Stimulated activated naive CD8-positive, alpha-beta T cell treated with anti-CD3 and anti-CD28 coated beads, Interleukin-15, amount 100 ng/mL, for 72 hours (primary cell): Measurements from ENCODE around the gene TMEM132C.

ENCODE experiments used
- ATAC-seq: fragments of 150-1000 bp; cut with Tn5 transposase; 2 replicates; pipeline ENCODE4 v1.10.0; 2021; ENCODE audit warnings: mild to moderate bottlenecking, moderate library complexity
- DNase-seq, 2 donors: peaks; one replicate each; pipeline ENCODE4 v3.0.0; 2021 to 2022
- H3K27ac Mint-ChIP-seq, 2 donors: one replicate each; pipeline ENCODE4 v1.8.0; 2022; ENCODE audit warnings: mild to moderate bottlenecking in 2 of 2, mixed read lengths in 2 of 2, moderate library complexity in 2 of 2
- H3K27me3 Mint-ChIP-seq: one replicate; pipeline ENCODE4 v1.8.0; 2022; ENCODE audit warnings: mixed read lengths
- H3K4me1 Mint-ChIP-seq: one replicate; pipeline ENCODE4 v1.8.0; 2022; ENCODE audit warnings: mild to moderate bottlenecking, mixed read lengths
- H3K4me3 Mint-ChIP-seq, 2 donors: one replicate each; pipeline ENCODE4 v1.8.0; 2022; ENCODE audit warnings: mild to moderate bottlenecking in 2 of 2, mixed read lengths in 2 of 2, moderate library complexity in 1 of 2
- H3K9me3 Mint-ChIP-seq, 2 donors: one replicate each; pipeline ENCODE4 v1.8.0; 2022; ENCODE audit warnings: mixed read lengths in 2 of 2

The TMEM132C gene

DNA sequence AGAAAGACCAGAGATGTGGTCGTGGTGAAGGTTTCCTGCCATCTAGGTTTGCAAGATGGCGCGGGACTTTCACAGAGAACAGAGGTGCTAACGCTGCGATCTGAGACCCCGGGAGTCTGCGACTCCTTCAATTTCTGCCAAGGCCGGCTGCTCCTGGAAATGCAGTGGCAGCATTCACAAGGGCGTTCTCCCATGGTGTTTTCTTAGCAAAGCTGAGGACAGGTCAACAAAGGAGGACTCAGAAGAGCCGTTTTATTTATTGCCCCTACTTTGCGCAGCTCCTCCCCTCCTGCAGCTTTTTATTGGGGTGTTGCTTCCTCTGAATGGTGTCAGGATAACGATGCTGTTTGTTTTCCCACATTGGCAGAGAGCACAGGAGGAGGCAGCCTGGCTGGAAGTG is 86.3 kb downstream of the TMEM132C start:
- no peaks in the 10 kb centered on the region for H3K4me1 Mint-ChIP-seq
- peaks cover 50% of the 10 kb centered on the region for H3K27me3 Mint-ChIP-seq
- H3K27ac Mint-ChIP-seq = no peak overlapping the region
- H3K9me3 Mint-ChIP-seq = peaks cover 25 to 51% of the 10 kb centered on the region in 2 donors
- no peak overlapping the region for H3K4me3 Mint-ChIP-seq
- ATAC-seq (no peak), DNase-seq (no peak)

DNA sequence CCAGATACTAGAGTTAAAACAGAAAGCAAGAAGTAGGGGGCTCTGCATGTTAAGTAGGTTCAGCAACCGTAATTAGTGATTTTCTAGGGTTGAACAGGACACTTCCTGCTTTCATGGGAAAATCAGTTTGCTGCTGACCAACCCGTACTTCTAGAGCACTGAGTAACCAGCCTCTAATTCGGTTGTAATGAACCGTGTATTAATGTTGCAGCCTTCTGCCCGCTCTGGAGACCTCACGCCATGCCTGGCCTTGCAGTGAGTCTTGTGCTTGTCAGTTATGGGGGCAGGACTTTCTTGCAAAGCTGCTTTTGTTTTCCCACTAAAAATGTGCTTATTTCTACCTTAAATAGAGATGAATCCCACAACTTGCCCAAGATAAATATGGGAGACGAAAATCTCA is 89.6 kb downstream of the TMEM132C start:
- Mint-ChIP-seq H3K27me3 (peaks cover 59% of the 10 kb centered on the region), H3K4me3 (no peak overlapping the region), H3K27ac (no peak overlapping the region), H3K9me3 (peaks cover 9 to 41% of the 10 kb centered on the region in 2 donors), H3K4me1 (no peaks in the 10 kb centered on the region)
- DNase-seq (no peak), ATAC-seq (no peak)

DNA sequence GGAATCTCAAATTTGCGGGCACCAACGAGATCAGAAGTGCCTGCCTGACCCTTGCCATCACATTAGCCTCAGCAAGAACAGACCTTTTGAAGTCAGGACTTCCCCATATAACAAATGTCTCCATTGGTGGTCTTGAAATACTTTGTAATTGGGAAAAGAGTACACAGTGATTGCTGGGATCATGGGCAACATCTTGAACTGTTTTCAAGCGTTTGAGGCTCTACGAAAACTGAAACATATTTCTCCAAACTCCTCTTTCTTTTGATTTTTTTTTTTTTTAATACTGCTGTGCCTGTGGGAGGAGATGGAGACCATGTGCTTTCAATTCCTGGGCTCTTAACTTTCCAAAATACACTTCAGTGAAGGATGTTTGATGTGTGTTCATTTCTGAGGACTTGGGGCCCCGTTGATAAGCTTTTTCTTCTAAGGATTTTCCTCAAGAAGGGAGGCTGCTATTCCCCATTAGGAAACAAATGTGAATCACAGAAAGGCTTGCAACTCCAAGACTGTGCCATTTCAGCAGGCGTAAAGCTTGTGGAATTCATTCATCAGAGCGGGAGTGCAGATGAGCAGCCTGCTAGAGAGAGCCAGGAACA is 94.5 kb downstream of the TMEM132C start:
- no peak for DNase-seq
- Mint-ChIP-seq H3K4me1 (peaks cover 6% of the 10 kb centered on the region), H3K27me3 (peaks cover 58% of the 10 kb centered on the region), H3K4me3 (no peak overlapping the region), H3K9me3 (peaks cover 0 to 11% of the 10 kb centered on the region in 2 donors), H3K27ac (no peak overlapping the region)
- ATAC-seq = no peak

DNA sequence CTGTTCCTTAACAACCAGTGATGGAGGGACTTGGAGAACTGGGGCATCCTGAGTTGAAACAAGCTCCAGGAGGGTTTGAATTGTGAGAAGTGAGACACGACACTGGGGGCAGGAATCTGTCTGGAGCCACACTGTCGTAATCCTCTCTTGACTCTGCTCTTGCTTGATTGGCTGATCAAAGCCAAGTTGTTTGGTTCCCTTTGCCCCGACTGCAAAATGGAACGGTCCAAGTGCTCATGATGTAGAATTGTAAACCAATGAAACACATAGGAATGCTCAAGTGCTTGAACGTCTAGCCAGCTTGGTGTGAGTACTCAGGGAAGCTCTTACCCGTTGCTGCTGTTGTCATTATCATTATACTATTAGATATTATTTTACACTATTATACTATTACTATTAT is 98.1 kb downstream of the TMEM132C start:
- Mint-ChIP-seq H3K9me3 (peaks cover 0 to 2% of the 10 kb centered on the region in 2 donors), H3K4me3 (no peak overlapping the region), H3K4me1 (peaks cover 6% of the 10 kb centered on the region), H3K27ac (no peak overlapping the region), H3K27me3 (peaks cover 44% of the 10 kb centered on the region)
- ATAC-seq (no peak), DNase-seq (no peak)

DNA sequence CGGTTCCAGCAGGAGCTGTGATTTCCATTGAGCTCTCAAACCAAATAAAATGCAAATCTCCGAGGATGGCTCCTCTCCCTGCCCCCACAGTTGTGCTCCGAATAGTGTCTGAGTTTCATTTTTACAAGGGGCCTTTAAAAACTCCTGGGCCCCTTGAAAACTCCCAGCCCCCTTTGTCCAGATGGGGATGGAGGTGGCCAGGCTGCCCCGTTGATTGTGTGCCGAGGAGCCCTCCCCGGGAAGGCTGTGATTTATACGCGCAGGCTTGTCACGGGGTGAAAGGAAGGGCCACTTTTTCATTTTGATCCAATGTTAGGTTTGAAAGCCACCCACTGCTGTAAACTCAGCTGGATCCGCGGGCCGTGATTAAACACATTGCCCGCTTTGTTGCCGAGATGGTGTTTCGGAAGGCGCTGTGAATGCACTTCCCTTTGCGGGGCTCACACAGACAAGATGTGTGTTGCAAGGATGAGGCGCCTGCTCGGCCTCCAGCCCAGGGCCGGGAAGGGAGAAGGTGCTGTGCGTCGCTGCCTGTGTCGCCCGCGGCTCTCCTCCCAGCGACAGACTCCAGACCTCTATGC is 98.8 kb downstream of the TMEM132C start:
- Mint-ChIP-seq H3K27ac (no peak overlapping the region), H3K4me1 (peaks cover 6% of the 10 kb centered on the region), H3K4me3 (peak overlapping the region in 1 of 2 donors; percentile 52), H3K9me3 (peaks cover 0 to 8% of the 10 kb centered on the region in 2 donors), H3K27me3 (peaks cover 44% of the 10 kb centered on the region)
- no peak for ATAC-seq
- no peak for DNase-seq

- peaks cover 43% of the 10 kb centered on the region for H3K27me3 Mint-ChIP-seq
- no peak overlapping the region for H3K4me3 Mint-ChIP-seq
- H3K27ac Mint-ChIP-seq = no peak overlapping the region
- no peak for DNase-seq
- ATAC-seq = no peak
- peaks cover 0 to 8% of the 10 kb centered on the region in 2 donors for H3K9me3 Mint-ChIP-seq
- H3K4me1 Mint-ChIP-seq = peaks cover 6% of the 10 kb centered on the region
These were observed 101.0 kb downstream of the TMEM132C start for GRCh38 chr12:128367961-128368360.

DNA sequence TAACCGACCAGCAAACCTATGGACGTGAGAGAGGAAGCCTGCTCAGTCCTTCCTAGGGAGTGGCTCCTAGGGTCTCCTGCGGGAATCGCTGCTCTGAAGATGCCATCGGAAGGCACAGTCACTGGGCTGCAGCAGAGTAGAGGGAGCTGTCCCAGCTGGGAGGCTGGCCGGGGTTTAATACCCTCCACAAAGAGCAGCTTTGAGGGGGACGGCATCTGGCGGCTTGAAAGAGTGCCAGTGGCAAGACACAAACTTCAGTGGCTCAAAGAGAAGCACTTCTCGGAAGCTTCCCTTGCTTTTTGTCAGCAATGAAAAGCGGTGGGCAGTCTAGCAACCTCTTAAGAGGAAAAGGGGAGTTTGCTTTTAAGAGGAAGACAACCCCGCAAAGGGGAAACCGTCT is 114.6 kb downstream of the TMEM132C start:
- H3K27me3 Mint-ChIP-seq = peaks cover 46% of the 10 kb centered on the region
- no peak overlapping the region for H3K27ac Mint-ChIP-seq
- no peak overlapping the region for H3K4me3 Mint-ChIP-seq
- H3K9me3 Mint-ChIP-seq = peaks cover 10 to 27% of the 10 kb centered on the region in 2 donors
- ATAC-seq (no peak), DNase-seq (no peak)
- no peaks in the 10 kb centered on the region for H3K4me1 Mint-ChIP-seq

DNA sequence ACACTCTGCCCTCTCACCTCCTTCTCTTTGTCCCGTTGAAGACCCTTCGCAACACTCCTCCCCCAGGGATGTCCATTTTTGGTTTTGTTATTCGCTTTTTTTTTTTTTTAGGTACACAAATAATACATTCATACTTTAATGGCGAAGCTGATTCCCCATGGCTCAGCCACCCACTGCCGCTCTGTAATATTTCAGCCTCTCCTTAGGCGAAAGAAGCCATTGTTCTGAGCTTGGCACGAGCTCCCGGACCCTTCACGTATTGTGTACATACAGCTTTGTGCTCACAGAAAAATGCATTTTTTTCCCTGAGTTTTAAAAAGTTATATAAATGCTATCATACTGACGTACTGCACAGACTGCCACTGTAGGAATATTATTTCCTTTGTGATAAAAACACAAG is 115.0 kb downstream of the TMEM132C start:
- peaks cover 48% of the 10 kb centered on the region for H3K27me3 Mint-ChIP-seq

GRCh38 chr12:128382946-128383345 is 116.0 kb downstream of the TMEM132C start:
- Mint-ChIP-seq H3K4me3 (no peak overlapping the region), H3K27me3 (peaks cover 51% of the 10 kb centered on the region), H3K4me1 (no peaks in the 10 kb centered on the region), H3K9me3 (peaks cover 10 to 21% of the 10 kb centered on the region in 2 donors), H3K27ac (no peak overlapping the region)
- ATAC-seq (no peak), DNase-seq (no peak)

More for the DNA sequence above, 115.0 kb downstream of the TMEM132C start:
- no peak for ATAC-seq
- DNase-seq = no peak
- Mint-ChIP-seq H3K9me3 (peaks cover 10 to 27% of the 10 kb centered on the region in 2 donors), H3K27ac (no peak overlapping the region), H3K4me1 (no peaks in the 10 kb centered on the region), H3K4me3 (no peak overlapping the region)

DNA sequence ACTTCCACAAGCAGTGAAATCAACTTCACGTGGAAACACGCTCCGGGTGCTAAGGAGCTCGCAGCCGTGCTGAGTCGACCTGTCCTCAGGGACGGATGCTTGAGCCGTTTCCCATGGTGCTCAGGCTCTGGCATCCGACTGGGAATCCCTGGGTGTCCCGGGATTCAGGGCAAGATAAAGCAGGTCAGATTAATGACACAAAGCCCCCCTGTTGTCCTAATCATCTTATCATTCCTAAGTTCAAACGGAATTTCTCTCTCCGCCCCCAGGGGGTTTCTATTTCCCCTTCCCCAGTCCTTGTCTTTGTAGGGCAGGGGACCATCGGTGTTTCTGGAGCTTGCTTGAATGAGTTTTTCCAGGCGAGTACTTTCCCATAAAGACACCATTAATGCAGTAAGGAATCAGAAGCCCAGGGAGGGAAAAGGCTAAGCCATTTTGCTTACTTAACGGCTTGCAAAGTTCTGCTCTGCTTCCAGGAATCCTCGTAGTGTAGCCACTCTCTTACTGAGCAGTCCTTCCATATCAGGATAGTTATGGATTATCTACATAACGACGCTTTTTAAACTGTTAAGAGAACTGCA is 116.5 kb downstream of the TMEM132C start:
- Mint-ChIP-seq H3K9me3 (peaks cover 10 to 21% of the 10 kb centered on the region in 2 donors), H3K27ac (no peak overlapping the region), H3K27me3 (peaks cover 56% of the 10 kb centered on the region), H3K4me3 (no peak overlapping the region), H3K4me1 (no peaks in the 10 kb centered on the region)
- ATAC-seq (no peak), DNase-seq (no peak)

DNA sequence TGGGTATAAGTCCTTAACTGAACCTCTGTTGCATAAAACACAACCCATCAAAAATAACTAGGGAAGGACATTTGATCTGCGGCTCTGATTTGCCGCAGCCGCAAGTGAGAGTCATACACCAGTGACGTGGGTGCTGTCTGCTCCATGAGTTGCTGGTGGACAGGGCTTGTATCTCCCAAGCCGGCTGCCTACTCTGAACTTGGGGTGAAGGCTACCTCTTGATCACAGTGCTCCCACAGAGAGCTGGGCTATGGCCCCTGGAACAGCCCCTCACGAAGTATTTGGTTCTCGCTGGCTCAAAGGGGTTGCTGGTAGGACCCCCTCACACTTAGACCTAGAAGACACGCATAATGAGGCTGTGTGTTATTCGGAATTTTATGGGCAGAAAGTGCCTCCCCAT is 118.8 kb downstream of the TMEM132C start:
- no peak overlapping the region for H3K4me3 Mint-ChIP-seq
- peaks cover 5 to 7% of the 10 kb centered on the region in 2 donors for H3K9me3 Mint-ChIP-seq
- peaks cover 54% of the 10 kb centered on the region for H3K27me3 Mint-ChIP-seq
- ATAC-seq = no peak
- no peak for DNase-seq
- H3K27ac Mint-ChIP-seq = no peak overlapping the region
- H3K4me1 Mint-ChIP-seq = no peaks in the 10 kb centered on the region

- DNase-seq (peak; percentile 12 to 14), ATAC-seq (no peak)
- no peak overlapping the region for H3K4me3 Mint-ChIP-seq
- no peak overlapping the region for H3K27ac Mint-ChIP-seq
- H3K27me3 Mint-ChIP-seq = peaks cover 39% of the 10 kb centered on the region
- peaks cover under 1 to 9% of the 10 kb centered on the region in 2 donors for H3K9me3 Mint-ChIP-seq
- no peaks in the 10 kb centered on the region for H3K4me1 Mint-ChIP-seq
These were observed 120.9 kb downstream of the TMEM132C start for GRCh38 chr12:128387811-128388422.

DNA sequence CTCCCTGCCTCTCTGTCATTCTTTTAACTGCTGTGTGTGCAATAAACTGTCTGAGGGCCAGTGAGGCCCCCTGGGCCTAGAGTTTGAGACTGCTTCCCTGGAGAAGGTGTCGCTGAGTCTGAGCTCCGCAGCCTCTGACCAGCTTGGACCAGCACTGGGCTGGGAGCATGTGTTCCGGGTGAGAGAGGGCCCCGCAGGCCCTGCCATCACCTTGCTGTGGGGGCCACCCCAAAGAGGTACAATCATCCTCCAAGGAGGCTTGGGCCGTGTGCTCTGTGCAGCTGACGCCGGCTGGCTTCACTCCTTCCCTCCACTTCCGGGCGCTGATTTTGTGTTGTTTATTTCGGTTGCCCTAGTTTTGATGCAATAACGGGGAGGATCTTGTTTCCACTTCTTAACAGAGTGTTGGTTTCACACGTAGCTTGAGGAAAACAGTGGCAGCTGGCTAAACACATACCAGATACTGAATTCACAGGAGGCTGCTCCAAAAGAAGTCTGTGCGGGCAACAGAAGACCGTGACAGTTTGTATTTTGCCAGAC is 121.6 kb downstream of the TMEM132C start:
- ATAC-seq (no peak), DNase-seq (no peak)
- Mint-ChIP-seq H3K27ac (no peak overlapping the region), H3K27me3 (peaks cover 33% of the 10 kb centered on the region), H3K9me3 (peaks cover 0 to 14% of the 10 kb centered on the region in 2 donors), H3K4me3 (no peak overlapping the region), H3K4me1 (no peaks in the 10 kb centered on the region)

- peaks cover 5 to 26% of the 10 kb centered on the region in 2 donors for H3K9me3 Mint-ChIP-seq
- H3K4me1 Mint-ChIP-seq = no peaks in the 10 kb centered on the region
These were observed 126.4 kb downstream of the TMEM132C start for GRCh38 chr12:128393346-128393745.

DNA sequence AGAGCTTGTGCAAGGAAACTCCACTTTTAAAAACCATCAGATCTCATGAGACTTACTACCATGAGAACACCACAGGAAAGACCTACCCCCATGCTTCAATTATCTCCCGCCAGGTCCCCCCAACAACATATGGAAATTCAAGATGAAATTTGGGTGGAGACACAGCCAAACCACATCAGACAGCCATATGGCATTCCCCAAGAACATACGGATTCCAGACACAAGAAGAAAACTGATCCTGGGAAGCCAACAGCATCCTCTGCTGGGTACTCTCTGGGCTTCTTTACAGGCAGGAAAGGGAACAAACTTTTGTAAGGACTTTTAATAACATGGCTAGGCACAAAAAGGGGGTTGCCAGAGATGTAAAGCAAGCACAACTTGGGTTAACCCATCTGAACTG is 127.2 kb downstream of the TMEM132C start:
- Mint-ChIP-seq H3K4me1 (no peaks in the 10 kb centered on the region), H3K4me3 (no peak overlapping the region), H3K9me3 (peaks cover 5 to 26% of the 10 kb centered on the region in 2 donors), H3K27ac (no peak overlapping the region), H3K27me3 (peaks cover 4% of the 10 kb centered on the region)
- DNase-seq (no peak), ATAC-seq (no peak)

More at GRCh38 chr12:128393346-128393745, 126.4 kb downstream of the TMEM132C start:
- DNase-seq (no peak), ATAC-seq (no peak)
- Mint-ChIP-seq H3K27me3 (peaks cover 12% of the 10 kb centered on the region), H3K27ac (no peak overlapping the region), H3K4me3 (no peak overlapping the region)

DNA sequence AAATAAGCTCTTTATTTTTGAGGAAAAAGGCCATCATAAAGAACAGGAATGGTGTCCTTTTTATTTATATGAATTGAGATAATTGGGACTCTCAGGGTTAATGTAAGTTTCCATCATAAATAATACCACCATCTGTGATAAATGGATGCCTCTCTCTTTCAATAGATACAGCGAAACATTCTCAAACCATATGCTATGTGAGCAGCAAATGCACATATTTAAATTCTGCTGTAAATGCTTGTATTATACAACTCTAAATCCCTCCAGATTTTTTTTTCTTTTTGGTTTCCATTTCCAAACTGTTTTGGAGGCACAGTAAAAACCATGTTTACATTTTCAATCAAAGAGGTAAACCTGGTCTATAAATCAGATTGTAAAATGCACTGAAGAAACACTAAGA is 132.3 kb downstream of the TMEM132C start:
- no peaks in the 10 kb centered on the region for H3K27me3 Mint-ChIP-seq
- peaks cover under 1 to 18% of the 10 kb centered on the region in 2 donors for H3K9me3 Mint-ChIP-seq
- no peak for DNase-seq
- ATAC-seq = no peak
- no peak overlapping the region for H3K4me3 Mint-ChIP-seq
- no peaks in the 10 kb centered on the region for H3K4me1 Mint-ChIP-seq
- H3K27ac Mint-ChIP-seq = no peak overlapping the region
